ENCODE results near the gene RAMACL. TPM values are rescaled to one million over a fixed set of nuclear protein-coding genes. Genes with fewer than 3 reads are reported as not detected.

RAMACL gene
- total RNA-seq, 2 experiments from 2014 or later = 0.30 to 0.41 TPM

- Histone ChIP-seq H3K27ac (ENCODE audit: low read depth, low read length, poor library complexity, severe bottlenecking) (no peak overlapping the region), H3K4me3 (ENCODE audit: low read depth, low read length, poor library complexity, severe bottlenecking) (no peak overlapping the region), H3K4me1 (ENCODE audit: insufficient read depth, low read length, poor library complexity, severe bottlenecking) (no peaks in the 10 kb centered on the region), H3K4me2 (ENCODE audit: low read length) (no peak overlapping the region), H3K9me3 (ENCODE audit: low read length) (no peaks in the 10 kb centered on the region), H3K79me2 (ENCODE audit: insufficient read depth, low read depth, low read length) (no peaks in the 10 kb centered on the region), H3K36me3 (ENCODE audit: insufficient read depth, low read length) (no peaks in the 10 kb centered on the region), H2AFZ (ENCODE audit: low read length) (no peak overlapping the region), H3K9me2 (ENCODE audit: insufficient read depth, low read length) (no peaks in the 10 kb centered on the region), H4K20me1 (ENCODE audit: insufficient read depth, low read length) (no peaks in the 10 kb centered on the region)
- intact Hi-C loops (cut with micrococcal nuclease; ENCODE audit: unreplicated experiment) = no loop called here
- POLR2A ChIA-PET = interaction anchor here (0.5 to 1.1 kb wide), 4 partner anchors 9 to 795 kb away, joined by 3 to 4 read pairs (median 4); no protein-coding TSS in a partner anchor
- no TSS peak for BruUV-seq (replicated peaks)
- DNase-seq (ENCODE audit: low spot score) = no peak
- CTCF ChIA-PET (ENCODE audit: unreplicated experiment) = no interaction called here
- no peak for TF ChIP-seq EZH2phosphoT487 (IDR thresholded peaks at IDR 0.05; ENCODE audit: borderline replicate concordance, low read depth, low read length)
- TF ChIP-seq CTCF (conservative IDR thresholded peaks at IDR 0.05; ENCODE audit: low read length) = no peak
Observed at GRCh38 chr6:166600931-166601330, 14.5 kb upstream of the RAMACL start.

GRCh38 chr6:166599205-166599604, 12.7 kb upstream of the RAMACL start:
- Histone ChIP-seq H2AFZ (ENCODE audit: low read length) (no peak overlapping the region), H3K4me2 (ENCODE audit: low read length) (no peak overlapping the region), H3K4me3 (ENCODE audit: low read depth, low read length, poor library complexity, severe bottlenecking) (no peak overlapping the region), H4K20me1 (ENCODE audit: insufficient read depth, low read length) (no peaks in the 10 kb centered on the region), H3K79me2 (ENCODE audit: insufficient read depth, low read depth, low read length) (no peaks in the 10 kb centered on the region), H3K36me3 (ENCODE audit: insufficient read depth, low read length) (no peaks in the 10 kb centered on the region), H3K27ac (ENCODE audit: low read depth, low read length, poor library complexity, severe bottlenecking) (no peak overlapping the region), H3K9me3 (ENCODE audit: low read length) (no peaks in the 10 kb centered on the region), H3K9me2 (ENCODE audit: insufficient read depth, low read length) (no peaks in the 10 kb centered on the region), H3K4me1 (ENCODE audit: insufficient read depth, low read length, poor library complexity, severe bottlenecking) (no peaks in the 10 kb centered on the region)
- intact Hi-C loops (cut with micrococcal nuclease; ENCODE audit: unreplicated experiment) = no loop called here
- CTCF ChIA-PET (ENCODE audit: unreplicated experiment) = no interaction called here
- POLR2A ChIA-PET = interaction anchor here (0.8 to 1.5 kb wide), 3 partner anchors 10 to 32 kb away, joined by 3 read pairs; no protein-coding TSS in a partner anchor
- TF ChIP-seq CTCF (conservative IDR thresholded peaks at IDR 0.05; ENCODE audit: low read length) (no peak), EZH2phosphoT487 (IDR thresholded peaks at IDR 0.05; ENCODE audit: borderline replicate concordance, low read depth, low read length) (no peak)
- BruUV-seq (replicated peaks) = no TSS peak
- DNase-seq (ENCODE audit: low spot score) = no peak

GRCh38 chr6:166598441-166599138, 12.1 kb upstream of the RAMACL start:
- Histone ChIP-seq H4K20me1 (ENCODE audit: insufficient read depth, low read length) (no peaks in the 10 kb centered on the region), H3K9me2 (ENCODE audit: insufficient read depth, low read length) (no peaks in the 10 kb centered on the region), H3K9me3 (ENCODE audit: low read length) (no peaks in the 10 kb centered on the region), H3K4me1 (ENCODE audit: insufficient read depth, low read length, poor library complexity, severe bottlenecking) (no peaks in the 10 kb centered on the region), H3K4me3 (ENCODE audit: low read depth, low read length, poor library complexity, severe bottlenecking) (no peak overlapping the region), H3K27ac (ENCODE audit: low read depth, low read length, poor library complexity, severe bottlenecking) (no peak overlapping the region), H3K4me2 (ENCODE audit: low read length) (no peak overlapping the region), H3K36me3 (ENCODE audit: insufficient read depth, low read length) (no peaks in the 10 kb centered on the region), H2AFZ (ENCODE audit: low read length) (no peak overlapping the region), H3K79me2 (ENCODE audit: insufficient read depth, low read depth, low read length) (no peaks in the 10 kb centered on the region)
- intact Hi-C loops (cut with micrococcal nuclease; ENCODE audit: unreplicated experiment) = no loop called here
- no peak for TF ChIP-seq EZH2phosphoT487 (IDR thresholded peaks at IDR 0.05; ENCODE audit: borderline replicate concordance, low read depth, low read length)
- no peak for TF ChIP-seq CTCF (conservative IDR thresholded peaks at IDR 0.05; ENCODE audit: low read length)
- ChIA-PET POLR2A (interaction anchor here (1.1 to 1.5 kb wide), 2 partner anchors 9 to 10 kb away, joined by 3 to 5 read pairs; no protein-coding TSS in a partner anchor), CTCF (ENCODE audit: unreplicated experiment) (no interaction called here)
- no peak for DNase-seq (ENCODE audit: low spot score)
- no TSS peak for BruUV-seq (replicated peaks)
